ENCODE results near the gene STRIP1.

The STRIP1 gene

DNA sequence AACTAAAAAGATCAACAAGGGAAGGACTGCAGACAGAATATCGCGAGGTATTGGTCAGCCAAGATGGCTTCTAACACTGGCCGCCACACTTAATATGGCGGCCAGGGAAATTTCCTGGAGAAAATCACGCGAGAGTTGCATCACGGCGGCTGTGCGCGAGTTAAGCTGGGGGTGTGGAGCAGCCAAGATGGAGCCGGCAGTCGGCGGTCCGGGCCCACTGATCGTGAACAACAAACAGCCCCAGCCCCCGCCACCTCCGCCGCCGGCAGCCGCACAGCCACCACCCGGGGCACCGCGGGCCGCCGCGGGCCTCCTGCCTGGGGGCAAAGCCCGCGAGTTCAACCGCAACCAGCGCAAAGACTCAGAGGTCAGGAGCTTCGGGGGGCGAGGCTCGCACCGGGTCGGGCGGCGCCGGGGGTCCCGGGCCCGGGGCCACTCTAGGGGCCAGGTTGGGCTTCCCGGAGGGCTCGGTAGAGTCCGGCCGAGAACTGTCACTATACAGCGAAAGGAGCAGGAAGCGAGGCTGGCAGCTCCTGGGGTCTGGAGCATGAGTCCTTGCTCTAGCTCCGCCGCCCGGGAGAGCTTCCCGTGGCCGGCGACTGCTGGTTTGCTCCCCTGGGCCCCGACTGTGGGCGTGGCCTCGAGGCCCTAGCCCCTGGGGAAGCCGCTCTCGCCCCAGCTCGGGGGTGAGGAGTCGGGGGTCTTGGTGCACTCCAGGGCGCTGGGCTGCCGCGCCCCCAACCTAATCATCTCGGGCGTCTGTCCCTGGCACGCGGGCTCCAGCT is at the start of gene STRIP1:
STRIP1 (plus strand) TSS at position 174 of the 785 bp plus-strand sequence; CDS start at position 188, 14 bp downstream.
- DNase-seq (ENCODE audit: low spot score), result peak; percentile 95

DNA sequence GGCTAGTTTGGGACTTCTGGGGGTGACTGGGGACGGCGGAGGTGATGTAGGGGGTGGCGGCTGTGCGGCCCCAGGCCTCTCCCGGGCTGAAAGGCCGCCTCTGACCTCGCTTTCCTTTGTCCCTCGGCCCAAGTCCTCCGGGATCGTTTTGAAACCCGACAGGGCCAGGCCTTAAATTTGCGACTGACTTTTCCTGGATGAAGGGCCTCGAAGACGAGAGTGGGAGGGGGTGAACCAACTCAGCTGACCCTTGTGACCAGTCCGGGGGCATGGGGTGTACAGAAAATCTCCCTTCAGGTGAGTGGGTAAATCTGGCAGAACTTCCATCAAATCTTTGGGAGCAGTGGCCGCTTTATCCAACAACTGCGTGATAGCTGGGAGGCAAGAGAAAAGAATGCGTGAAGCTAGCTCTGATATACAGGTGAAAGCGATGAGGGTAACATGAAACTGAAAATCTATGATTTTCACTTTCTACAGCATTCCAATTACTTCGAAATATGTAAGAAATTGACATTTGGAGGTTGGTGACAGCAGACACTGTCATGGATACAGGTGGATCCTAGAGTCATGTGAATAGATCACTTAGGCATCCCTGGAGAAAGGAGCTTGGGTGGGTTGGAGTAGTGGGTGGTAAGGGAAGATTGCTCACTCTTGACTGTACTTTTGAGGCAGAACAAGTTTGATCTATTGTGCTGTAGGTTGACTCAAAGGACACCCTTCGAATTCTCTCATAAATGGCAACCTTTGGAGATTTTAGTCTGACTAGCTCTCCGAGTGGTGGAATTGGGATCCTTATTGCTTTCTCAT is 49.0 kb upstream of the STRIP1 start:
- DNase-seq (ENCODE audit: low spot score), result peak; percentile 49

GRCh38 chr1:109986054-109986444 is 48.4 kb upstream of the STRIP1 start:
- DNase-seq (ENCODE audit: low spot score), result no peak

DNA sequence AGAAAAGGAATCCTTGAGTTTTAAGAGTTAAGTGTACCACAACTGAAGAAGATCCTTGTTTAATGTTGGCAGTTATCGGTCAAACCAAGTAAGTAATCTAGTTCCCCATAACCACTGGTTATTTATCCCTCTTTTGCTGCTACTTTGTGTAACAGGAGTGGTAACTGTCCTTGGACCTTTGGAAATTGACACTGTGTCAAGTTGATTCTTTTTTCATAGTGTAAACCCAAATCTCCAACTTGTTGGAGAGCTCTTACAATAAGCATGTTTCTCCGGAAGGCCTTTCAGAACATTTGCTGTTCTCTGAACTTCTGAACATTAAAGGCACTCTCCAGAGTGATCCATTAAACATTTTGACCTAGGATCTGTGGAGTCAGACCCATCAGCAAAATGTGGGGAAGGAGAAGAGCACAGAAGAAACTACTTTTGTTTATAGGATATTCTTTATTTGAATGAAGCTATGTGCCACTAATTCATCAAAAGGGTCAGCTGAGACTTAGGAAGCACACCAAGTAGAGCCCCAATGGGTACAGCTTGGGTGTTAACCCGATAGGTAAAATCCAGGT is 46.0 kb upstream of the STRIP1 start:
- DNase-seq (ENCODE audit: low spot score), result no peak

DNA sequence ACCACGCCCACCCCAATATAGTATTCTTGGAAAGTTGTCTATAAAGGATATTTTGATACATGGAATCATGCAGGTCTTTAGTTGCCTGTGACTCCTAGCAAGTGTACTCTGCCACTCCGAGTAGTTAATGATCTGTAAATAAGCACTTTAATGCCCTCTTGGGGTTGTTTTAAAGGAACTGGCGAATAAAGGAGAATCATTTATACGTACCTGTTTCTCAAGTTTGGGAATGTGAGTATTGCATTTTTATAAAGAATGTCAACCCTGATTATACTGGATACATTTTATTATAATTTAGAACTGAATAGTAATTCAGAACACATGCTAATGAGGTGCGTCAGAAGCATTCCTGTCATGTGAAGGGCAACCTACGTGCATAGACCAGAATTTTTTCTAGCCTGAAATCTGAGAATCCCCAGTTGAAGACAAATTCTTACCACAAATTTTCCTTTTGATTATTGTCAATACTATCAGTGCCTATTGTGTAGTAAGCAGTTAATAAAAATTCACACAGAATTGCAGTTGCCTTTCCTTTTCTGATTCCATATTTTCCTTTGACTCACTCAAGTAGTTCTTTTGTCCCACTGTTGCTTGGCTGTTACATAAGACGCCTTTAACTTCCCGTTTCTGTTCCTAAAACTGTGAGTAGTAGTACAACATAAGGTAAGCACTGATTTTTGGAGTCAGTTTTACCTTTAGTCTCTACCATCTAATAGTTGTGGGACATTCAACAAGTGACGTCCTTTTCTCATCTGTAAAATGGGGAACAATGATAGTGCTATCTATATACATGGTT is 44.7 kb upstream of the STRIP1 start:
- DNase-seq (ENCODE audit: low spot score), result no peak

DNA sequence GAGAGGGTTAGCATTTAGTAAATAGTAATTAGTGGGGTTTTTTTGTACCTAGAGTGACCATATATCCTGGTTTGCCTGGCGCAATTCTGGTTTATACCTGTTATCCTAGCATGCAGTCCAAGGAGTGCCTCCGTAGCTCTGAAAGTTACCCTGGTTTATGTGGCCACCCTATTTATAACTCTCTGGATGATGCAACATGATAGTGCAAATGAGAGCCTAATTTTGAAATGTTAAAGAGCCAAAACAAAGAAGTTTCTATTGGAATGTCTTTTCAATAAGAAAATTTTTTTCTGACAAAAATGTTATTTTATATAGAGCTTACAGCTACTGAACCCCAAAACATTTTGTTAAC is 44.1 kb upstream of the STRIP1 start:
- no peak for DNase-seq (ENCODE audit: low spot score)

DNA sequence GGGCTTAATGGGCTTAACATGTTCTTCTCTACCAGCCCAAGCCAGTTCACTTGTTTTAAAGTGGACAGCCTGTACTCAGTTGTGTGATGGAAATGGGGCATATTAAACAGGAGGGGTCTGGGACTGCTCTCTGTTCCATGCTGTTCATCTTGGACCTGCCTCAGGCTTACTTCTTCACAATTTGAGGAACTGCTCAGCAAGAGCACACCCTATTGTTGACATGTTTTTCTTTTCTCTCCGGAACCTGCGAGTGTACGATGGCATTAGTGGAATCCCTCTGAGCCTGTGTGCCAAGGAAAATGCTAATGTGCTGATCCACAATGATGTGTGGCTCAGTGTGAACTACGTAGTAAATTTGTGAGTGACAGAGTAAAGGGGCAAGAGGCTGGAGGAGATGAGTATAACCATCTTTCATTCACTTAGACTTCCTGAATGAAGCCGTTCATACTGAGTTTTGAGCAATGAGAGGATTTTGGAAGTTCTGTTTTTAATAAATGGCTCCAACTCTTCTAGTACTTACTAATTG is 43.0 kb upstream of the STRIP1 start:
- DNase-seq (ENCODE audit: low spot score), result no peak

GRCh38 chr1:109993885-109994284 is 40.5 kb upstream of the STRIP1 start:
- no peak for DNase-seq (ENCODE audit: low spot score)

- no peak for DNase-seq (ENCODE audit: low spot score)
These were observed 39.8 kb upstream of the STRIP1 start for GRCh38 chr1:109994654-109995053.

- no peak for DNase-seq (ENCODE audit: low spot score)
These were observed 38.9 kb upstream of the STRIP1 start for GRCh38 chr1:109995536-109995935.

DNA sequence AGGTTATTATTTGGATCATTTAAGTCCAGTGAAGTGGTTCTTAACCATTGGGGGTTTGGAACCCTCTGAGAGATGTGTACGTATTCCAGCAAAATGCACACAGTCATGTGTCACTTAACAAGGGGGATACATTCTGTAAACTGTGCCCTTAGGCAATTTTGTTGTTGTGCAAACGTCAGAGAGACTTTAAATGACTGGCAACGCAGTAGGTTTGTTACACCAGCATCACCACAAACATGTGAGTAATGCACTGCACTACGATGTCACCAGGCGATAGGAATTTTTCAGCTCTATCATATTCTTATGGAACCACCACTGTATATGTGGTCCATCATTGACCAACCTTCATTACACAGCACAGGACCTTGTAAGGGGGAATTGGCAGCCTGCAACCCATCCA is 37.9 kb upstream of the STRIP1 start:
- DNase-seq (ENCODE audit: low spot score), result no peak

DNA sequence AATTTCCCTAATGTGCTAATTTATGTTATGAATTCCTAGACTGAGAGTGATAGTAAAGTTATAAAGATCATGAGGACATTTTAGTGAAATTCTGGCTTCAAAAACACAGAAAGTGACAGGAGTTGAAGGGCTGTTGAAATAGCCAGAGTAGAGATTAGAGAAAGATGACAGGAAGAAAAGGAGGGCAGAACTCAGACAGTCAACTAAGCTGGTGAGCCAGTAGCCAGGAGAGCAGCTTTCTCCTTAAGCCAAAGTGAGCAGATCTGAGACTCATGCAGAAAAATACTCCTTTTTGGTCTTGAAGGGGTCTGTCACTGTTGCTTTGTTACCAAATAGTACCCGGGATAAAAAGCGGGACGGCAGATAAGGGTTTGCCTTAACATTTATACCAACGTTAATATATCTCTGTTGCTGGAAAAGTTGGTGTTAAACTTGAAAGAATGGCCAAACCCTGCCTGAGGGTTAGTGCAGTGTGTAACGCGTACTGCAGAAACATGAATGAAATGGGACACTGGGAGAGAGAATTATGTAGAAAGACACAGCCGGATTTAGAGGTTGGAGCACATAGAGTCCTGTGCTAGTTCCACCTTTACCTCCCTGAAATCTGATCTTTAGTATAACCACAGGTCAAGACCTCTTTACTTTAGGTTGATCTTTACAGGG is 37.1 kb upstream of the STRIP1 start:
- no peak for DNase-seq (ENCODE audit: low spot score)

GRCh38 chr1:109997867-109998229 is 36.6 kb upstream of the STRIP1 start:
- no peak for DNase-seq (ENCODE audit: low spot score)

- no peak for DNase-seq (ENCODE audit: low spot score)
These were observed 31.7 kb upstream of the STRIP1 start for GRCh38 chr1:110002695-110003094.

DNA sequence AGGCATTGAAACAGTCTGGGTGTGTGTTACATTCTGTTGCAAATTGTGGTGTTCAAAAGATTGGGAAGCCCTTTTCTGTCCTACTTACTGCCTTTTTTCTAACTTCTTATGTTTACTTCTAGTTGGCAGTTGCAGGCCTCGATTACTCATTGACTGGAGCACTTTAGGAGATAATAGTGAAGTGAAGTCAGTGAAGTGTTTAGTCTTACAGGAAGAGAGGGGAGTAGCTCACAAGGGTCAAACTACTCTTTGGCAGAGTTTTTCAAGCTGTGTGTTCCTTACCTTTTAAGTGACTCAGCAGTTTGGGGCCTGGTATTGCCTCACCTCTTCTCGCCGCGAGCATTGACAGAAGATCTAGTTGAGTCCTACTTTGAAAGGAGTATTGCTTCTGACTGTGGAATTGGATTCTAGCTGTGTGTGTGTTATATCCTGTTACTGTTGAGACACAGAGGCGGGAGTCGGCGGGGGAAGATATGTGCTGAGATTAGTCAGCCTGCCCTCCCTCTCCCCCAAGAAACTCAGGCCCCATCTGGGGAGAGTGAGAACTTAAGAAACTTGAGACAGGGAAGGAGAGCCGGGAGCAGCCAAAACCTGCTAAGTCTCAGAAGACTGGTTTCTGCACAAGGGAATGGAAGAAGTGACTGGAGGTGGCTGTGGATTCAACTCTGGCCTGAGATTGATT is 30.5 kb upstream of the STRIP1 start:
- peak; percentile 49 for DNase-seq (ENCODE audit: low spot score)

DNA sequence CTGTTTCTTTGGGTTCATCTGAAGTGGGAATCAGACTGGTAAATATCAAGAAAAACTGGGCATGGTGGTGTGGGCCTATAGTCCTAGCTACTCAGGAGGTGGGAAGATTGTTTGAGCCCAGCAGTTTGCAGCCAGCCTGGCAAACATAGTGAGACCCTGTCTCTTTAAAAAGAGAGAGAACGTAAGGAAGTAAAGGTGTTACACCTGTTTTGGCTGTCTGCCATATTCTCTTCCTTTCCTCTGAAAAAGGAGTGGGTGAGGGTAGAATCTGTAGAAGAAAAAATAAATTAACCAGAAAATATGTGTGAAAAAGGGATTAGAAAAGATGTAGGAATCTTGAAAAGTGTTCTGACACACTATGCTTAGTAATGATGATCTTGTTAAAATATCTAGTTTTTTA is 29.8 kb upstream of the STRIP1 start:
- no peak for DNase-seq (ENCODE audit: low spot score)

- no peak for DNase-seq (ENCODE audit: low spot score)
These were observed 28.5 kb upstream of the STRIP1 start for GRCh38 chr1:110005971-110006370.

DNA sequence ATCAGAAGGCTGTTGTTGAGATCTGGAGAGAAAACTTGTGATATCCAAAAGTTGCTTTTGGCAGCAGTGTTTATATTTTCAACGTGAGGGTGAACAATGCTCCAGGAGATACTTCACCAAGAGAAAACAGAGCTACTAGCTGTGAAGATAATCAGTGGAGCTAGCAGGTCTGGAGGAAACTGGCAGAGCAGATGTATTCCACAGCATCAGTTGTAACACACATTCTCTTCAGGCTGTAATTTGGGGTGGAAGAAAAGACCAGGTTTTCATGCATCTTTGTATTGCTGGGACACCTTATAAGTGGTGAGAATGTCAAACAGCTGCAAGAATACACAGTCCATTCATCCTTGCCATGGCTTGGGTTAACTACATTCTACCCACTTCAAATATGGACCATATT is 27.9 kb upstream of the STRIP1 start:
- DNase-seq (ENCODE audit: low spot score), result no peak

- DNase-seq (ENCODE audit: low spot score), result no peak
These were observed 27.2 kb upstream of the STRIP1 start for GRCh38 chr1:110007046-110007830.

DNA sequence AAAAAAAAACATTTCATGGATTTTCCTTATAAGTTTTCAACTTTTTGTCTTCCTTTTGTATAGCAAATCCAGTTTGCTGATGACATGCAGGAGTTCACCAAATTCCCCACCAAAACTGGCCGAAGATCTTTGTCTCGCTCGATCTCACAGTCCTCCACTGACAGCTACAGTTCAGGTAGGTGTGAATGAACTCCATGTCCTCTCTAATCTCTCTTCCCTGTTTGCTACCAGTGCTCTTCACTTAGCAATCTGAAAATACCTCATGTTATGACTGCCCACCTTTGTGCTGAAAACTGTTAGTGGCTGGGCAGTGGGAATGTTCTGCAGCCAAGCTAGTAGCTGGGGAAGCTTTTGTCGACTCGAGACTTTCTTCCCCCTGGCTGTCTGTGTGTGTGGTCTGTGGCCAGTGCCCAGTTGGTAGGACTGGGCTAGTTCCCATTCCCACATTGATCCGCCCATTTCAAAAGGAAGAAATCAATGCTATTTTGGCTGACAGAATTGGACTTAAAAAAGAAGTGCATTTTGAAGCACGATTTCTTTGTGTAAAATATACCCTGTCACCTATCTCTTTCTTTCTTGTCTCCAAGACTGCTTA is 25.4 kb upstream of the STRIP1 start:
- no peak for DNase-seq (ENCODE audit: low spot score)

Measured in RKO (cell line).